H9 (cell line): Measurements from ENCODE around the gene AFAP1. TPM values are rescaled to one million over a fixed set of nuclear protein-coding genes. Genes with fewer than 3 reads are reported as not detected.

Source experiments
- DNase-seq: peaks from one replicate; pipeline ENCODE4 v3.0.0-alpha.2; 2017
- H2AFZ ChIP-seq: one replicate; pipeline ENCODE4 v1.6.1; 2013; ENCODE audit warnings: mild to moderate bottlenecking, low read length, control low read depth, moderate library complexity
- H2AK5ac ChIP-seq: 2 replicates; pipeline ENCODE4 v1.6.1; 2013; ENCODE audit warnings: low read length, control low read depth, mixed read lengths; ENCODE audit not compliant: insufficient read length
- H2BK120ac ChIP-seq: one replicate; pipeline ENCODE4 v1.6.1; 2013; ENCODE audit warnings: low read depth, mild to moderate bottlenecking, low read length, control low read depth, inconsistent platforms; ENCODE audit not compliant: poor library complexity, severe bottlenecking
- H2BK12ac ChIP-seq: 2 replicates; pipeline ENCODE4 v1.6.1; 2013; ENCODE audit warnings: low read length, control low read depth, mixed read lengths, low read depth; ENCODE audit not compliant: insufficient read length
- H2BK15ac ChIP-seq: 2 replicates; pipeline ENCODE4 v1.6.1; 2013; ENCODE audit warnings: low read depth, low read length, control low read depth
- H2BK20ac ChIP-seq: one replicate; pipeline ENCODE4 v1.6.1; 2013; ENCODE audit warnings: low read depth, mild to moderate bottlenecking, low read length, control low read depth, inconsistent platforms; ENCODE audit not compliant: poor library complexity, severe bottlenecking
- H2BK5ac ChIP-seq: 2 replicates; pipeline ENCODE4 v1.6.1; 2013; ENCODE audit warnings: low read length, control low read depth, mixed read lengths; ENCODE audit not compliant: insufficient read length
- H3K14ac ChIP-seq: 2 replicates; pipeline ENCODE4 v1.6.1; 2013; ENCODE audit warnings: low read length, control low read depth; ENCODE audit not compliant: insufficient read depth
- H3K18ac ChIP-seq: 2 replicates; pipeline ENCODE4 v1.6.1; 2013; ENCODE audit warnings: low read depth, mild to moderate bottlenecking, mixed read lengths, low read length, control low read depth; ENCODE audit not compliant: insufficient read length
- H3K23ac ChIP-seq: 2 replicates; pipeline ENCODE4 v1.6.1; 2013; ENCODE audit warnings: low read length, control low read depth, mixed read lengths, low read depth; ENCODE audit not compliant: insufficient read length
- H3K23me2 ChIP-seq: 2 replicates; pipeline ENCODE4 v1.6.1; 2013; ENCODE audit warnings: low read depth, mild to moderate bottlenecking, mixed read lengths, low read length, control low read depth; ENCODE audit not compliant: insufficient read length, poor library complexity, severe bottlenecking
- H3K27ac ChIP-seq: 2 replicates; pipeline ENCODE4 v1.5.1; 2013; ENCODE audit warnings: low read length, control low read depth, mixed read lengths, low read depth; ENCODE audit not compliant: insufficient read length
- H3K27me3 ChIP-seq: 2 replicates; pipeline ENCODE4 v1.6.1; 2013; ENCODE audit warnings: low read length, control low read depth, inconsistent platforms; ENCODE audit not compliant: insufficient read depth
- H3K4ac ChIP-seq: 2 replicates; pipeline ENCODE4 v1.6.1; 2013; ENCODE audit warnings: low read depth, mild to moderate bottlenecking, control low read depth, inconsistent platforms, low read length, moderate library complexity
- H3K4me1 ChIP-seq: 2 replicates; pipeline ENCODE4 v1.6.1; 2013; ENCODE audit warnings: low read length, control low read depth, inconsistent platforms; ENCODE audit not compliant: insufficient read depth
- H3K4me2 ChIP-seq: 2 replicates; pipeline ENCODE4 v1.6.1; 2013; ENCODE audit warnings: low read length, control low read depth, mixed read lengths; ENCODE audit not compliant: insufficient read length, insufficient read depth
- H3K56ac ChIP-seq: 2 replicates; pipeline ENCODE4 v1.6.1; 2013; ENCODE audit warnings: low read depth, mild to moderate bottlenecking, mixed read lengths, low read length, control low read depth; ENCODE audit not compliant: insufficient read length
- H3K79me1 ChIP-seq: 2 replicates; pipeline ENCODE4 v1.6.1; 2013; ENCODE audit warnings: low read depth, mild to moderate bottlenecking, moderate library complexity, low read length, control low read depth, inconsistent platforms; ENCODE audit not compliant: insufficient read depth, poor library complexity, severe bottlenecking
- H3K79me2 ChIP-seq: 2 replicates; pipeline ENCODE4 v1.6.1; 2013; ENCODE audit warnings: low read length, control low read depth, inconsistent platforms; ENCODE audit not compliant: insufficient read depth
- H3K9ac ChIP-seq: 2 replicates; pipeline ENCODE4 v1.6.1; 2013; ENCODE audit warnings: low read length, control low read depth, mixed read lengths; ENCODE audit not compliant: insufficient read length; ENCODE audit errors: extremely low read depth
- H3K9me3 ChIP-seq: one replicate; pipeline ENCODE4 v1.6.1; 2013; ENCODE audit warnings: low read depth, low read length, inconsistent platforms; ENCODE audit not compliant: control insufficient read depth
- H3T11ph ChIP-seq: one replicate; pipeline ENCODE4 v1.6.1; 2013; ENCODE audit warnings: mild to moderate bottlenecking, low read length, control low read depth, inconsistent platforms
- H4K20me1 ChIP-seq: one replicate; pipeline ENCODE4 v1.6.1; 2013; ENCODE audit not compliant: control insufficient read depth, insufficient read length, insufficient read depth
- H4K5ac ChIP-seq: 2 replicates; pipeline ENCODE4 v1.6.1; 2013; ENCODE audit warnings: low read depth, mild to moderate bottlenecking, mixed read lengths, low read length, control low read depth; ENCODE audit not compliant: insufficient read length
- H4K8ac ChIP-seq: replicated peaks from 2 replicates; pipeline ENCODE4 v1.6.1; 2013; ENCODE audit warnings: low read length, control low read depth, mixed read lengths, low read depth; ENCODE audit not compliant: insufficient read length
- H4K91ac ChIP-seq: 2 replicates; pipeline ENCODE4 v1.6.1; 2013; ENCODE audit warnings: low read depth, mild to moderate bottlenecking, moderate library complexity, mixed read lengths, low read length, control low read depth; ENCODE audit not compliant: insufficient read length
- H3K27ac Mint-ChIP-seq, 3 experiments: 2 replicates in 2 of 3; 3 replicates in 1 of 3; pipeline ENCODE4 v1.8.0; 2020 to 2021; ENCODE audit warnings: mixed read lengths in 3 of 3, mild to moderate bottlenecking in 1 of 3, moderate library complexity in 1 of 3
- H3K27me3 Mint-ChIP-seq: 2 replicates; pipeline ENCODE4 v1.8.0; 2021; ENCODE audit warnings: low read depth, mild to moderate bottlenecking, moderate library complexity, mixed read lengths
- H3K36me3 Mint-ChIP-seq, 3 experiments: 2 replicates in 2 of 3; 3 replicates in 1 of 3; pipeline ENCODE4 v1.8.0; 2020 to 2021; ENCODE audit warnings: low read depth in 3 of 3, mixed read lengths in 3 of 3; ENCODE audit not compliant: insufficient read depth in 1 of 3
- H3K4me1 Mint-ChIP-seq, 2 experiments: 2 replicates each; pipeline ENCODE4 v1.8.0; 2020; ENCODE audit warnings: mixed read lengths in 2 of 2
- H3K4me3 Mint-ChIP-seq, 2 experiments: 2 replicates in 1 of 2; 3 replicates in 1 of 2; pipeline ENCODE4 v1.8.0; 2020 to 2021; ENCODE audit warnings: mild to moderate bottlenecking in 2 of 2, mixed read lengths in 2 of 2, moderate library complexity in 1 of 2
- H3K9me3 Mint-ChIP-seq, 2 experiments: 2 replicates in 1 of 2; 3 replicates in 1 of 2; pipeline ENCODE4 v1.8.0; 2020; ENCODE audit warnings: mild to moderate bottlenecking in 2 of 2, mixed read lengths in 2 of 2, moderate library complexity in 1 of 2
- CTCF ChIP-seq: fragments of 200-600 bp; sonication (generic); conservative IDR thresholded peaks from 3 replicates; pipeline ENCODE4 v1.8.0; 2021; ENCODE audit warnings: antibody characterized with exemption, mild to moderate bottlenecking
- WGBS: extraction: QIAGEN DNeasy Blood & Tissue Kit; methylation state at CpG from one replicate; pipeline ENCODE4 v1.1.7; 2013; ENCODE audit warnings: missing lambda C conversion rate, low lambda C conversion rate, mixed read lengths; ENCODE audit not compliant: insufficient read length; ENCODE audit errors: extremely low coverage; 5-methylcytosine and 5-hydroxymethylcytosine counted together
- total RNA-seq: library from RNA; stranded (reverse); gene quantifications from 2 replicates; pipeline ENCODE4 v1.2.1, GENCODE V29; 2021

AFAP1 gene
- total RNA-seq, 1 experiment from 2014 or later, result 6.5 TPM

GRCh38 chr4:7955393-7955792, 15.7 kb upstream of the AFAP1 start:
- H3K4me1 Mint-ChIP-seq, result peaks cover 17 to 18% of the 10 kb centered on the region in 2 experiments
- Histone ChIP-seq H2AFZ (no peak overlapping the region), H3K23me2 (no peaks in the 10 kb centered on the region), H2BK15ac (no peak overlapping the region), H2BK20ac (no peak overlapping the region), H3K23ac (no peak overlapping the region), H4K8ac (no peak overlapping the region), H4K20me1 (no peaks in the 10 kb centered on the region), H2AK5ac (no peak overlapping the region), H3K4ac (no peak overlapping the region), H3K79me2 (no peaks in the 10 kb centered on the region), H4K91ac (no peak overlapping the region), H2BK12ac (no peak overlapping the region), H2BK5ac (no peak overlapping the region), H3K27me3 (no peaks in the 10 kb centered on the region), H2BK120ac (no peak overlapping the region), H4K5ac (no peak overlapping the region), H3T11ph (no peak overlapping the region), H3K4me2 (no peak overlapping the region), H3K18ac (no peak overlapping the region), H3K4me1 (peaks cover 2% of the 10 kb centered on the region; the same call in 1 of the 2 replicates), H3K9me3 (no peaks in the 10 kb centered on the region), H3K27ac (no peak overlapping the region), H3K56ac (no peak overlapping the region), H3K14ac (no peak overlapping the region), H3K79me1 (no peaks in the 10 kb centered on the region), H3K9ac (no peak overlapping the region)
- H3K4me3 Mint-ChIP-seq, result no peak overlapping the region
- no CpG with 5 or more reads among the region's 4 CpGs for WGBS
- peaks cover 1% of the 10 kb centered on the region; the same call in 1 of the 2 replicates for H3K27me3 Mint-ChIP-seq
- no peak for DNase-seq
- no peaks in the 10 kb centered on the region for H3K36me3 Mint-ChIP-seq
- no peak for TF ChIP-seq CTCF
- H3K27ac Mint-ChIP-seq, result no peak overlapping the region
- H3K9me3 Mint-ChIP-seq, result peaks cover 0 to 2% of the 10 kb centered on the region in 2 experiments; a peak in 3 of 5 replicates
